Measurements from ENCODE around the gene SULT1B1.

DNA sequence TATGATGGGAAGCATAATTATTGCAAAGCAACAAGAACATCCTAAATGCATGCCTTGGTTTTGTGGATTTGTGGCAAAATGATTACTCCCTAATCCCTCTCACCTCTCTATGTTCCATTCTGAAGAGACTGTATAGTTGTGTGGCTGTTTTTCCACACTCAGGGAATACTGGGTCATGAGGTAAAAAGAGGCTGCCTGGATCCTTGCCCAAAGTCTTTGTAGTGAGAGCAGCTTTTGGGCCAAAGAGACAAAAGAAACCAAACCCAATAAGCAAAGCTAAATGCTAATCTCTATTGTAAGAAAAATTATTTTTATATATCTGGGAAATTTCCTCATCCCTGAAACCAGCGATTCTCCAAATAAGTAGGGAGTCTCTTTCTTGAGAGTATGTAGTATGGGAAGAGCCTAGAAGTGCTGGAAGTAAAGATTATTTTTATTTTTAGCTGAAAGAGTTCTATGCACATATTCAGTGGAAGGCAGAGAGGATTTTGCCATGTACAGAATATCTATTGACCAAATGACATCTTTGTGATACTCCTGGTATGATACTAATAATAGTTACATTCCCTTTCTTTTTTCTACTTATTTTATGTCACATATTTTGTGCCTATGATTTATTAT is 24.9 kb upstream of the SULT1B1 start:
- TF ChIP-seq CTCF (IDR thresholded peaks at IDR 0.05; ENCODE audit: low read length) (no peak), EZH2 (IDR thresholded peaks at IDR 0.05; ENCODE audit: borderline replicate concordance, low read length) (no peak)

Data from OCI-LY1 (cell line).